ENCODE data around the gene HOXB13. TPM values are rescaled to one million over a fixed set of nuclear protein-coding genes. Genes with fewer than 3 reads are reported as not detected.

HOXB13 gene
- total RNA-seq, 4 donors from 2014 or later, result 0.27 TPM; not detected in 3

- Histone ChIP-seq H3K4me3 (replicated peaks in 1 of 3) (no peak overlapping the region), H3K4me1 (no peaks in the 10 kb centered on the region), H3K27me3 (no peaks in the 10 kb centered on the region), H3K27ac (no peak overlapping the region), H3K36me3 (no peaks in the 10 kb centered on the region), H3K9me3 (no peaks in the 10 kb centered on the region)
- no peak for DNase-seq
- intact Hi-C loops (cut with DNase I), result no loop called here
- 88 to 96% methylated on average over 5 of the region's 5 CpGs for WGBS, 2 donors
- TF ChIP-seq, protein P1, sequence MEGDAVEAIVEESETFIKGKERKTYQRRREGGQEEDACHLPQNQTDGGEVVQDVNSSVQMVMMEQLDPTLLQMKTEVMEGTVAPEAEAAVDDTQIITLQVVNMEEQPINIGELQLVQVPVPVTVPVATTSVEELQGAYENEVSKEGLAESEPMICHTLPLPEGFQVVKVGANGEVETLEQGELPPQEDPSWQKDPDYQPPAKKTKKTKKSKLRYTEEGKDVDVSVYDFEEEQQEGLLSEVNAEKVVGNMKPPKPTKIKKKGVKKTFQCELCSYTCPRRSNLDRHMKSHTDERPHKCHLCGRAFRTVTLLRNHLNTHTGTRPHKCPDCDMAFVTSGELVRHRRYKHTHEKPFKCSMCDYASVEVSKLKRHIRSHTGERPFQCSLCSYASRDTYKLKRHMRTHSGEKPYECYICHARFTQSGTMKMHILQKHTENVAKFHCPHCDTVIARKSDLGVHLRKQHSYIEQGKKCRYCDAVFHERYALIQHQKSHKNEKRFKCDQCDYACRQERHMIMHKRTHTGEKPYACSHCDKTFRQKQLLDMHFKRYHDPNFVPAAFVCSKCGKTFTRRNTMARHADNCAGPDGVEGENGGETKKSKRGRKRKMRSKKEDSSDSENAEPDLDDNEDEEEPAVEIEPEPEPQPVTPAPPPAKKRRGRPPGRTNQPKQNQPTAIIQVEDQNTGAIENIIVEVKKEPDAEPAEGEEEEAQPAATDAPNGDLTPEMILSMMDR (IDR thresholded peaks at IDR 0.05), result no peak
- TF ChIP-seq POLR2A (IDR thresholded peaks at IDR 0.05), result no peak
These were observed 40.6 kb upstream of the HOXB13 start for GRCh38 chr17:48769009-48769675.

DNA sequence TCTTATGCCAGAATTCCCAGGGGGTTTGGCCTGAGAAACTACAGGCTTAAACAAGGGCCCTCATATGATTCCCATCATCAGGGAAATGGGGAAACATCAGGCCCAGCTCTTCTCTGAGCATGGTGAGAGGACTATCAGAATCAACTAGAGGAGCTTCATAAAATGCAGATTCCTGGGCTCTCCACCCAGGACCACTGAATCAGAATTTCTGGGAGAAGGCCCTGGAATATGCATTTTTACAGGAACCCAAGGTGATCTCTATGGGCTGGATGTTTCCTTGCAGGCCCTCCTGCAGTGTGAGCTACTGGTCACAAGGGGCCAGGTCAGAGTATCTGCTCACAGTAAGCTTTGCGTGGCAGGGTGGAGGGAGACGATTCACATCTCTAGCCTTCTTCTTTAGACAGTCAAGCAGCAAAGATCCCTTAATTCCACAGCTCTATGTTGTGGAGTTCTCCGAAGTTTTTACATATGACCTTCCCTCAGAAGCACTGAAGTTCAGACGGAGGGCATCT, 38.8 kb upstream of the HOXB13 start:
- Histone ChIP-seq H3K27ac (no peak overlapping the region), H3K9me3 (no peaks in the 10 kb centered on the region), H3K4me3 (replicated peaks in 1 of 3) (no peak overlapping the region), H3K36me3 (no peaks in the 10 kb centered on the region), H3K27me3 (no peaks in the 10 kb centered on the region), H3K4me1 (no peaks in the 10 kb centered on the region)
- TF ChIP-seq POLR2A (IDR thresholded peaks at IDR 0.05), result no peak
- DNase-seq, result no peak
- intact Hi-C loops (cut with DNase I), result no loop called here
- 78 to 82% methylated on average over 4 of the region's 4 CpGs for WGBS, 2 donors

DNA sequence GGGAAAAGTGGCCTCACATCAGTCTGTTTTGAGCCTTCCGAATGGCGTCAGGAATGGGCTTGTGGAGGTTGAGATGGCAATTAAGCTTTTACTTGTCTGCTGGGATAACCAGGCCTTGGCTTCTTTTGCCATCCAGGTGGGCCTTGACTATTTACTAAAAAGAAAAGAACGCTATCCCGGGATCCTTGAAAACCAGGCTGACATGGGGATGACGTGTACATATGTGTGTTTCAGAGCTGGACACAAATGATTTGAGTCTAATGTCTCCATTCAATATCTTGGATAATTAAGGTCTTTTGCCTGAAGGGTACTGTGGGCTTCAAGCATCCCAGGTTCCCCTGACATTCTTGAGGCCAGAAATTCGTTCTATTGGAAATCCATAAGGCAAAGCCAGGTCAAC, 32.6 kb upstream of the HOXB13 start:
- no peak overlapping the region for H3K27ac ChIP-seq
- H3K9me3 ChIP-seq, result no peaks in the 10 kb centered on the region
- no peaks in the 10 kb centered on the region for H3K36me3 ChIP-seq
- WGBS, 2 donors, result 75 to 81% methylated on average over 6 of the region's 6 CpGs
- DNase-seq, result no peak
- TF ChIP-seq, protein P1 (IDR thresholded peaks at IDR 0.05), result no peak
- no peak for TF ChIP-seq POLR2A (IDR thresholded peaks at IDR 0.05)
- H3K4me1 ChIP-seq, result no peaks in the 10 kb centered on the region
- no peak overlapping the region for H3K4me3 ChIP-seq (replicated peaks in 1 of 3)
- intact Hi-C loops (cut with DNase I), result no loop called here
- H3K27me3 ChIP-seq, result peaks cover 7% of the 10 kb centered on the region

DNA sequence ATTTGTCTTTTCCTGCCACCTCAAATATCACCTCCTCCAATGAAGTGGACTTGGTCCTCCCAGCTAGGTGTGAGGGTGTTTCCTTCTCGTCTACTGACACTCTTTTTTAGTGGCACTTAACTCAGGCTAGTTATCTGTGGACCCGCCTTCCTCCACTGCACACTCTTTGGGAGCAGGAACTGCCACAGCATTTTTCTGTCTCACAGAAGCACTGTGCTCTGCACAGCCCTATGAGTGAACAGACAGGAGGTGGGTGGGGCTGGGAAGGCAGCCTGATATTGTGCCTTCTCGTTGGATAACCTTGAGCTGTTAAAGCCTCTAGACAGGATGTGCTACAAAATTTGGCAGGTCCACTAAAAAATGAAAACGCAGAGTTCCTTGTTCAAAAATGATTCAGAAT, 31.9 kb upstream of the HOXB13 start:
- intact Hi-C loops (cut with DNase I), result no loop called here
- Histone ChIP-seq H3K9me3 (no peaks in the 10 kb centered on the region), H3K27ac (no peak overlapping the region), H3K4me1 (no peaks in the 10 kb centered on the region), H3K36me3 (no peaks in the 10 kb centered on the region), H3K27me3 (peaks cover 11% of the 10 kb centered on the region), H3K4me3 (replicated peaks in 1 of 3) (no peak overlapping the region)
- TF ChIP-seq, protein P1 (IDR thresholded peaks at IDR 0.05), result no peak
- no peak for TF ChIP-seq POLR2A (IDR thresholded peaks at IDR 0.05)
- DNase-seq, result no peak
- WGBS, 2 donors, result 30 to 44% methylated on average over 4 of the region's 4 CpGs

DNA sequence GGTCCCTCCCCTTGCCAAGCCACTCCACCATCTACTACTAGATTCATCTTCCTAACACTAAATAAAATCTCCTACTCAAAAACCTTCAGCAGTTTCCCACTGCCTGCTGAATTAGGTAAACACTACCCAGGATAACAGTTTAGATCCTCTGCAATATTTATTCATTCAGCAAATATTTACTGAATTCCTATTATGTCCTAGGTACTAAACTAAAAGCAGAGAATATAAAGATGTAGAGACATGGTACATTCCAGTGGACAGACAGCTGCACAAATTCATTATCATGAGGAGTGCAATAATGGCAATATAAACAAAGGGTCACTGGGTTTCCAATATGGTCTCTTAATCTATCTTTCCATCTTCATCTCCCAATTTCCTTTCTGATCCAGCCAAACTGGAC, 30.7 kb upstream of the HOXB13 start:
- Histone ChIP-seq H3K27me3 (peaks cover 23% of the 10 kb centered on the region), H3K4me3 (replicated peaks in 1 of 3) (no peak overlapping the region), H3K36me3 (no peaks in the 10 kb centered on the region), H3K27ac (no peak overlapping the region), H3K4me1 (no peaks in the 10 kb centered on the region), H3K9me3 (no peaks in the 10 kb centered on the region)
- TF ChIP-seq POLR2A (IDR thresholded peaks at IDR 0.05), result no peak
- TF ChIP-seq, protein P1 (IDR thresholded peaks at IDR 0.05), result no peak
- intact Hi-C loops (cut with DNase I), result no loop called here
- no peak for DNase-seq

All from thyroid gland (tissue), 4 donors.